B cell (primary cell): ENCODE measurements around the gene PDGFRA. TPM values are rescaled to one million over a fixed set of nuclear protein-coding genes. Genes with fewer than 3 reads are reported as not detected.

ENCODE experiments used
- ATAC-seq: fragments of 200-7000 bp; cut with Tn5 transposase; one replicate; pipeline ENCODE4 v1.10.0; 2021; ENCODE audit warnings: low read depth, mild to moderate bottlenecking, moderate number of reproducible peaks, moderate library complexity
- CTCF ChIA-PET: fragments of 350-600 bp; sonication (Branson Sonifier 250); formaldehyde crosslinking; loops from one replicate; lab custom pipeline; 2021; ENCODE audit warnings: antibody characterized with exemption, inconsistent platforms; lab: Charles Lee
- POLR2A ChIA-PET: fragments of 350-600 bp; sonication (Branson Sonifier 250); formaldehyde crosslinking; loops from one replicate; lab custom pipeline; 2021; ENCODE audit warnings: antibody characterized with exemption; lab: Charles Lee
- DNase-seq: peaks from one replicate; pipeline ENCODE4 v3.0.0; 2013
- H2AFZ ChIP-seq: 2 replicates; pipeline ENCODE4 v1.6.1; 2012; ENCODE audit warnings: mild to moderate bottlenecking, low read depth, low read length; ENCODE audit not compliant: insufficient read depth, poor library complexity, severe bottlenecking
- H3K27ac ChIP-seq, 2 donors: 1 replicate in 1 of 2; 2 replicates in 1 of 2; pipeline ENCODE4 v1.5.1; 2012 to 2013; ENCODE audit warnings: low read length in 2 of 2, mild to moderate bottlenecking in 2 of 2, moderate library complexity in 1 of 2
- H3K27me3 ChIP-seq, 4 experiments: fragments of 200-600 bp in 1 of 4; sonication (generic) in 1 of 4; replicated peaks in 1 of 4; 1 replicate in 2 of 4; 2 replicates in 2 of 4; pipeline versions ENCODE4 v1.6.1 to v1.7.0; 2013 to 2016; ENCODE audit warnings: low read length in 3 of 4, mild to moderate bottlenecking in 2 of 4, mixed read lengths in 1 of 4, moderate library complexity in 1 of 4; ENCODE audit not compliant: insufficient read depth in 4 of 4, control insufficient read depth in 3 of 4; ENCODE audit errors: control extremely low read depth in 1 of 4
- H3K36me3 ChIP-seq, 2 experiments: replicated peaks in 1 of 2; 1 replicate in 1 of 2; 2 replicates in 1 of 2; pipeline versions ENCODE4 v1.6.1 to v1.7.1; 2013; ENCODE audit warnings: low read length in 1 of 2; ENCODE audit not compliant: insufficient read depth in 2 of 2, control insufficient read depth in 1 of 2; ENCODE audit errors: control extremely low read depth in 1 of 2, extremely low read depth in 1 of 2
- H3K4me1 ChIP-seq, 2 donors: fragments of 200-600 bp in 1 of 2; sonication (generic) in 1 of 2; 1 replicate in 1 of 2; 2 replicates in 1 of 2; pipeline versions ENCODE4 v1.5.1 to v1.6.1; 2013 to 2017; ENCODE audit warnings: low read length in 2 of 2; ENCODE audit not compliant: control insufficient read depth in 2 of 2, insufficient read depth in 2 of 2
- H3K4me2 ChIP-seq: replicated peaks from 2 replicates; pipeline ENCODE3; 2012; ENCODE audit warnings: mild to moderate bottlenecking, low read depth, low read length; ENCODE audit not compliant: poor library complexity, severe bottlenecking
- H3K4me3 ChIP-seq, 5 experiments: fragments of 200-600 bp in 1 of 5; sonication (generic) in 1 of 5; 1 replicate in 3 of 5; 2 replicates in 2 of 5; pipeline versions ENCODE4 v1.5.1 to v1.7.0; 2011 to 2016; ENCODE audit warnings: low read length in 4 of 5, mild to moderate bottlenecking in 4 of 5, low read depth in 2 of 5, control low read depth in 1 of 5, moderate library complexity in 1 of 5; ENCODE audit not compliant: insufficient read depth in 1 of 5; ENCODE audit errors: control extremely low read depth in 1 of 5, extremely low read depth in 1 of 5
- H3K79me2 ChIP-seq: fragments of 200-600 bp; sonication (generic); one replicate; pipeline ENCODE4 v1.6.0; 2016; ENCODE audit warnings: low read length; ENCODE audit not compliant: control insufficient read depth, insufficient read depth
- H3K9ac ChIP-seq: fragments of 200-600 bp; sonication (generic); 2 replicates; pipeline ENCODE4 v1.6.1; 2017; ENCODE audit warnings: mild to moderate bottlenecking, low read length, moderate library complexity
- H3K9me3 ChIP-seq, 3 donors: one replicate each; pipeline versions ENCODE4 v1.6.1 to v1.7.1; 2013; ENCODE audit warnings: low read length in 2 of 3; ENCODE audit not compliant: control insufficient read depth in 2 of 3, insufficient read depth in 1 of 3; ENCODE audit errors: control extremely low read depth in 1 of 3
- H4K20me1 ChIP-seq: 2 replicates; pipeline ENCODE4 v1.6.0; 2012; ENCODE audit warnings: mild to moderate bottlenecking, low read length; ENCODE audit not compliant: insufficient read depth, control insufficient read depth, poor library complexity, severe bottlenecking
- H3K27ac Mint-ChIP-seq: one replicate; pipeline ENCODE4 v1.8.0; 2021; ENCODE audit warnings: mixed read lengths
- H3K27me3 Mint-ChIP-seq: one replicate; pipeline ENCODE4 v1.8.0; 2021; ENCODE audit warnings: mixed read lengths
- H3K4me1 Mint-ChIP-seq: one replicate; pipeline ENCODE4 v1.8.0; 2021; ENCODE audit warnings: mixed read lengths
- H3K4me3 Mint-ChIP-seq: one replicate; pipeline ENCODE4 v1.8.0; 2021; ENCODE audit warnings: mixed read lengths
- H3K9me3 Mint-ChIP-seq: one replicate; pipeline ENCODE4 v1.8.0; 2022; ENCODE audit warnings: mixed read lengths; ENCODE audit not compliant: insufficient read depth
- EZH2 ChIP-seq: IDR thresholded peaks from 2 replicates; pipeline ENCODE4 v1.6.1; 2012; ENCODE audit warnings: borderline replicate concordance, low read depth, mild to moderate bottlenecking, moderate library complexity, low read length; ENCODE audit not compliant: insufficient read depth, poor library complexity, severe bottlenecking
- whole genome bisulfite sequencing: methylation state at CpG from one replicate; pipeline ENCODE4 v1.1.5; 2013; ENCODE audit warnings: missing lambda C conversion rate; ENCODE audit not compliant: insufficient coverage; 5-methylcytosine and 5-hydroxymethylcytosine counted together
- intact Hi-C: fragments of 100-400 bp; cut with micrococcal nuclease; formaldehyde crosslinking; loops from one replicate; pipeline ENCODE4 v1.10.0; 2022
- polyA plus RNA-seq: library from polyadenylated mRNA; depleted of rRNA; stranded (reverse); fragments of >200 nt; gene quantifications from 2 replicates; pipeline ENCODE4 v1.2.3, GENCODE V29; 2012
- total RNA-seq, 2 donors: library from RNA; stranded (reverse); fragments of 120-200 nt in 1 of 2; gene quantifications; 1 replicate in 1 of 2; 2 replicates in 1 of 2; pipeline versions ENCODE4 v1.2.3 to v1.2.4, GENCODE V29; 2013 to 2022
- TF ChIP-seq, protein P1 (sequence below): fragments of 200-600 bp; IDR thresholded peaks from one replicate; pipeline ENCODE4 v1.8.0; 2022; ENCODE audit warnings: antibody characterized with exemption, mild to moderate bottlenecking

The PDGFRA gene
- total and polyA plus RNA-seq, 2 donors (not counting 1 experiment from before 2014, with no cell fraction given), result not detected

DNA sequence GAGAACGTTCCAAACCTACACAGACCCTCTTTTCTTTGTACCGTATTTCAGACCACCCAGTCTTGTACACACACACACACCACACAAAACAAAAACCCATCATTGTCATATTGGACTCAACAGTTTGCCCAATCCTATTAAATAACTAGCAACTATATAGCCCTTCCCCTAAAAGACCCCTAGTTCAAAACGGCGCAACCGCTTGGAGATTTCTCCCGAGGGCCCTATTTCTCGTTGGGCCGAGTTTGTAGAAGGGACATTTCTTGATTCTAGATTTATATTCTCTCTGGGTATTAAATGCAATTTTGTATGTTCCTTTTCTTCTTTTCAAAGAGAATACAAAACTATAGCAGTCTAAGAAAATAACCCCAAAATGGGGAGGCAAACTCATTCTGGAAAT, 547 bp upstream of the PDGFRA start:
- Mint-ChIP-seq H3K4me3 (peak overlapping the region; percentile 85), H3K9me3 (no peaks in the 10 kb centered on the region), H3K4me1 (peaks cover 55% of the 10 kb centered on the region), H3K27me3 (peaks cover 72% of the 10 kb centered on the region), H3K27ac (no peak overlapping the region)
- ATAC-seq (no peak), DNase-seq (no peak)
- peak overlapping the region; percentile 75 for H3K4me2 ChIP-seq
- no peak overlapping the region for H3K4me3 ChIP-seq
- WGBS, result 0% methylated on average over 2 of the region's 8 CpGs
- CTCF ChIA-PET, result interaction anchor here (1.1 to 1.4 kb wide), 3 partner anchors 9 to 323 kb away, joined by 3 to 5 read pairs (median 3); no protein-coding TSS in a partner anchor
- intact Hi-C loops, result no loop called here
- H2AFZ ChIP-seq, result no peak overlapping the region
- TF ChIP-seq, protein P1, sequence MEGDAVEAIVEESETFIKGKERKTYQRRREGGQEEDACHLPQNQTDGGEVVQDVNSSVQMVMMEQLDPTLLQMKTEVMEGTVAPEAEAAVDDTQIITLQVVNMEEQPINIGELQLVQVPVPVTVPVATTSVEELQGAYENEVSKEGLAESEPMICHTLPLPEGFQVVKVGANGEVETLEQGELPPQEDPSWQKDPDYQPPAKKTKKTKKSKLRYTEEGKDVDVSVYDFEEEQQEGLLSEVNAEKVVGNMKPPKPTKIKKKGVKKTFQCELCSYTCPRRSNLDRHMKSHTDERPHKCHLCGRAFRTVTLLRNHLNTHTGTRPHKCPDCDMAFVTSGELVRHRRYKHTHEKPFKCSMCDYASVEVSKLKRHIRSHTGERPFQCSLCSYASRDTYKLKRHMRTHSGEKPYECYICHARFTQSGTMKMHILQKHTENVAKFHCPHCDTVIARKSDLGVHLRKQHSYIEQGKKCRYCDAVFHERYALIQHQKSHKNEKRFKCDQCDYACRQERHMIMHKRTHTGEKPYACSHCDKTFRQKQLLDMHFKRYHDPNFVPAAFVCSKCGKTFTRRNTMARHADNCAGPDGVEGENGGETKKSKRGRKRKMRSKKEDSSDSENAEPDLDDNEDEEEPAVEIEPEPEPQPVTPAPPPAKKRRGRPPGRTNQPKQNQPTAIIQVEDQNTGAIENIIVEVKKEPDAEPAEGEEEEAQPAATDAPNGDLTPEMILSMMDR, result no peak
- no peak for TF ChIP-seq EZH2
- H4K20me1 ChIP-seq, result no peaks in the 10 kb centered on the region
- H3K9me3 ChIP-seq, result peaks cover 0 to 56% (median 0%) of the 10 kb centered on the region in 3 donors
- H3K36me3 ChIP-seq, result no peaks in the 10 kb centered on the region
- H3K27me3 ChIP-seq, result peaks cover 0 to 97% (median 74%) of the 10 kb centered on the region in 4 experiments
- H3K79me2 ChIP-seq, result no peaks in the 10 kb centered on the region
- no peak overlapping the region for H3K9ac ChIP-seq
- peaks cover 65 to 78% of the 10 kb centered on the region in 2 donors for H3K4me1 ChIP-seq
- H3K27ac ChIP-seq, result no peak overlapping the region
- POLR2A ChIA-PET, result no interaction called here

DNA sequence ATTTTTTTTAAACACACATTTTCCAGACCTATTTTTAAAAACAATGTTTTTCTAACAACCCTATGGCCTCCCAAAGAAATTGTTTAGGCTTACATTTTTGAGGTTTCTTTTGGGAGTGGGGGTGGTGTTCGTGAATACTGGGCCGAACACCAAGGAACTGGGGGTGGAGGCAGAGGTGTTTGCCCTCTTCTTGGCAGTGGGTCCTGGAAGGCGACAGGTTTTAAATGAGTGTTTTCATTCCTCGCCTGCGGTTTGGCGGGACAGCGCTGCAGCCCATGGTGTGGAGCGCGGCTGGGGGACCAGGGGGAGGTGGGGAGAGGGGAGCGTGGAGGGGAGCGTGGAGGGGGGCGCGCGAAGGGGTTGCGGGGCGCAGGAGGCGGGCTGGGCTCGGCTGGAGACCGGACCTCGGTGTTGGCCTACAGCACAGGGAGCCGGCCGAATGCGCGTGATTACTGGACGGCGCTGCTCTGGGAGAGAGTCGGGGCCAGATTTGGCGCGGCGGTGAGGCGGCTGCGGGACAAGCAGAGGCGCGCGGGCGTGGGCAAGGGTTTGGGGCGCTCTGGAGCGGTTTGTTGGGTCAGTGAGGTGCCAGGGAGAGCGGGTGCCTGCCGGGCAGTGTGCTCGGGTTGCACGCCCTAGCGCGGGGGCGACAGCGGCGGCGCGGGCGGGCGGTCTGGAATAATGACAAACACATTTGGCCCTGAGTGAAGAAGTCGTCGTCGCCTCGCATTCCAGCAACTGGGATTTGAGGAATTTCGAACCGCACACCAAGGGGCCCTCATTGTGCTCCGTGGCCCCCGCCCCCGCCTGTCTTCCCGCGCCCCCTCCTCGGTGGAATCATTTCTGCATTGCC, 764 bp downstream of the PDGFRA start:
- Histone ChIP-seq H3K79me2 (no peaks in the 10 kb centered on the region), H3K9me3 (peaks cover 0 to 61% (median 0%) of the 10 kb centered on the region in 3 donors), H3K9ac (no peak overlapping the region), H3K27ac (no peak overlapping the region), H3K4me3 (no peak overlapping the region), H4K20me1 (no peaks in the 10 kb centered on the region), H3K4me2 (peak overlapping the region; percentile 10), H2AFZ (no peak overlapping the region), H3K4me1 (peaks cover 75 to 84% of the 10 kb centered on the region in 2 donors), H3K27me3 (peaks cover 0 to 94% (median 72%) of the 10 kb centered on the region in 4 experiments), H3K36me3 (no peaks in the 10 kb centered on the region)
- POLR2A ChIA-PET, result no interaction called here
- Mint-ChIP-seq H3K4me1 (peaks cover 65% of the 10 kb centered on the region), H3K27me3 (peaks cover 72% of the 10 kb centered on the region), H3K9me3 (no peaks in the 10 kb centered on the region), H3K4me3 (no peak overlapping the region), H3K27ac (peak overlapping the region; percentile 17)
- ATAC-seq, result no peak
- DNase-seq, result peak; percentile 29
- TF ChIP-seq, protein P1, result no peak
- TF ChIP-seq EZH2, result no peak
- intact Hi-C loops, result loop anchor here (2.0 to 5.0 kb wide), 4 partner anchors 127 to 1853 kb away; no protein-coding TSS in a partner anchor
- CTCF ChIA-PET, result interaction anchor here (0.7 to 0.8 kb wide), 2 partner anchors 13 to 324 kb away, joined by 3 read pairs; no protein-coding TSS in a partner anchor
- 10% methylated on average over 62 of the region's 63 CpGs for WGBS
